GM23248 (cell line): ENCODE data around the gene SNX17. TPM values are rescaled to one million over a fixed set of nuclear protein-coding genes. Genes with fewer than 3 reads are reported as not detected.
A peak's percentile ranks its signal among the peaks of the same experiment; 100 is the strongest.

ENCODE experiments used
- DNase-seq: peaks from one replicate; pipeline ENCODE4 v3.0.0-alpha.2; 2015
- H2AFZ ChIP-seq: fragments of 200-600 bp; sonication (generic); 2 replicates; pipeline ENCODE4 v1.6.1; 2016; ENCODE audit warnings: antibody characterized with exemption
- H3F3A ChIP-seq: fragments of 200-600 bp; sonication (generic); 2 replicates; pipeline ENCODE4 v1.6.1; 2016; ENCODE audit warnings: mild to moderate bottlenecking, antibody characterized with exemption, mixed run types; ENCODE audit not compliant: insufficient read depth
- H3K27ac ChIP-seq: fragments of 200-600 bp; sonication (generic); 2 replicates; pipeline ENCODE4 v1.5.1; 2016; ENCODE audit warnings: mild to moderate bottlenecking
- H3K27me3 ChIP-seq: fragments of 200-600 bp; sonication (generic); replicated peaks from 2 replicates; pipeline ENCODE4 v1.6.1; 2016; ENCODE audit warnings: mild to moderate bottlenecking; ENCODE audit not compliant: insufficient read depth
- H3K36me3 ChIP-seq: fragments of 200-600 bp; sonication (generic); 2 replicates; pipeline ENCODE4 v1.6.1; 2016; ENCODE audit warnings: low read depth, mild to moderate bottlenecking
- H3K4me1 ChIP-seq: fragments of 200-600 bp; sonication (generic); 2 replicates; pipeline ENCODE4 v1.6.1; 2016; ENCODE audit warnings: mild to moderate bottlenecking; ENCODE audit not compliant: insufficient read depth
- H3K4me2 ChIP-seq: fragments of 200-600 bp; sonication (generic); one replicate; pipeline ENCODE4 v1.6.1; 2016; ENCODE audit warnings: mild to moderate bottlenecking; ENCODE audit not compliant: unreplicated experiment
- H3K4me3 ChIP-seq: fragments of 200-600 bp; sonication (generic); 2 replicates; pipeline ENCODE4 v1.5.1; 2016; ENCODE audit warnings: mild to moderate bottlenecking
- H3K79me2 ChIP-seq: fragments of 200-600 bp; sonication (generic); 2 replicates; pipeline ENCODE4 v1.6.1; 2016; ENCODE audit warnings: mild to moderate bottlenecking; ENCODE audit not compliant: insufficient read depth
- H3K9ac ChIP-seq: fragments of 200-600 bp; sonication (generic); 2 replicates; pipeline ENCODE4 v1.6.1; 2016; ENCODE audit warnings: mild to moderate bottlenecking
- H3K9me2 ChIP-seq: fragments of 200-600 bp; sonication (generic); 2 replicates; pipeline ENCODE4 v1.6.1; 2016; ENCODE audit warnings: mixed run types, mild to moderate bottlenecking, moderate library complexity; ENCODE audit not compliant: insufficient read depth
- H3K9me3 ChIP-seq: fragments of 200-600 bp; sonication (generic); one replicate; pipeline ENCODE4 v1.6.1; 2017; ENCODE audit warnings: low read depth
- H4K20me1 ChIP-seq: fragments of 200-600 bp; sonication (generic); 2 replicates; pipeline ENCODE4 v1.6.0; 2016; ENCODE audit not compliant: insufficient read depth
- EZH2 ChIP-seq: fragments of 200-600 bp; sonication (generic); IDR thresholded peaks from 2 replicates; pipeline ENCODE4 v1.6.1; 2018; ENCODE audit warnings: antibody characterized with exemption, mild to moderate bottlenecking; ENCODE audit not compliant: insufficient read depth, poor library complexity, severe bottlenecking
- EZH2phosphoT487 ChIP-seq: fragments of 200-600 bp; sonication (generic); IDR thresholded peaks from 2 replicates; pipeline ENCODE4 v1.6.1; 2018; ENCODE audit warnings: antibody characterized with exemption, moderate library complexity, mild to moderate bottlenecking, low read depth; ENCODE audit not compliant: insufficient read depth
- WGBS, 2 experiments: methylation state at CpG; one replicate each; pipeline ENCODE4 v1.1.6; 2015 to 2017; ENCODE audit warnings: low lambda C conversion rate in 2 of 2, low coverage in 1 of 2; ENCODE audit errors: missing lambda C conversion rate in 2 of 2; 5-methylcytosine and 5-hydroxymethylcytosine counted together
- in situ Hi-C: fragments of 300-500 bp; cut with MboI; formaldehyde crosslinking; loops from 2 replicates; pipeline ENCODE4 v1.15.0; 2020
- polyA plus RNA-seq: library from polyadenylated mRNA; unstranded; fragments of >200 nt; fragmentation: Nextera tagmentation; extraction: Ambion mirVana; gene quantifications from 2 replicates; pipeline ENCODE4 v1.2.1, GENCODE V29; 2016
- total RNA-seq: library from RNA; depleted of rRNA; stranded (reverse); fragments of >200 nt; shearing (Covaris generic); gene quantifications from 2 replicates; pipeline ENCODE4 v1.2.3, GENCODE V29; 2014

The SNX17 gene
- total and polyA plus RNA-seq, 2 experiments from 2014 or later, result 173 to 193 TPM

- Histone ChIP-seq H3K9me3 (no peaks in the 10 kb centered on the region), H3K36me3 (peaks cover 4% of the 10 kb centered on the region; the same call in 1 of the 2 replicates), H3K4me3 (peak overlapping the region; percentile 91), H3K79me2 (peaks cover 48% of the 10 kb centered on the region), H3K9ac (peak overlapping the region; percentile 94), H3K4me2 (peak overlapping the region; percentile 96), H3K4me1 (peaks cover 8% of the 10 kb centered on the region), H3K9me2 (no peaks in the 10 kb centered on the region), H2AFZ (no peak overlapping the region), H4K20me1 (no peaks in the 10 kb centered on the region), H3K27me3 (no peaks in the 10 kb centered on the region), H3K27ac (peak overlapping the region; percentile 90), H3F3A (peaks cover 33% of the 10 kb centered on the region)
- in situ Hi-C loops, result no loop called here
- TF ChIP-seq EZH2 (no peak), EZH2phosphoT487 (no peak)
- WGBS, 2 experiments, result 94 to 95% methylated on average over 2 of the region's 2 CpGs
- DNase-seq, result no peak
Observed at GRCh38 chr2:27379383-27379835, 9.0 kb downstream of the SNX17 start.

GRCh38 chr2:27379836-27380625 is 9.6 kb downstream of the SNX17 start:
- TF ChIP-seq EZH2phosphoT487 (no peak), EZH2 (no peak)
- Histone ChIP-seq H3K27ac (peak overlapping the region; percentile 90), H3K9me3 (no peaks in the 10 kb centered on the region), H3K9ac (peak overlapping the region; percentile 94), H3K4me1 (peaks cover 8% of the 10 kb centered on the region), H4K20me1 (no peaks in the 10 kb centered on the region), H2AFZ (peak overlapping the region; percentile 12; the same call in 1 of the 2 replicates), H3K79me2 (peaks cover 43% of the 10 kb centered on the region), H3F3A (peaks cover 33% of the 10 kb centered on the region), H3K9me2 (no peaks in the 10 kb centered on the region), H3K27me3 (no peaks in the 10 kb centered on the region), H3K4me3 (peak overlapping the region; percentile 91), H3K4me2 (peak overlapping the region; percentile 96), H3K36me3 (no peaks in the 10 kb centered on the region)
- 0 to 2% methylated on average over 31 to 35 of the region's 35 CpGs for WGBS, 2 experiments
- DNase-seq, result peak; percentile 54
- in situ Hi-C loops, result no loop called here

GRCh38 chr2:27380626-27381545 is 10.5 kb downstream of the SNX17 start, which contains the start of gene ZNF513:
TSS of gene ZNF513 (minus strand) at chr2:27380734. CDS start at chr2:27380526, 208 bp downstream.
- peak; percentile 99 for DNase-seq
- in situ Hi-C loops, result no loop called here
- H3K27ac ChIP-seq, result peak within 1 kb of the TSS; percentile 90
- H3K4me1 ChIP-seq, result peaks cover 8% of the 10 kb centered on the region
- H3K9me3 ChIP-seq, result no peaks in the 10 kb centered on the region
- H3K9ac ChIP-seq, result peak within 1 kb of the TSS; percentile 94
- H3K4me2 ChIP-seq, result peak within 1 kb of the TSS; percentile 96
- WGBS, 2 experiments, result 14 to 15% methylated on average over 60 to 67 of the region's 67 CpGs
- H3K36me3 ChIP-seq, result peaks cover 6% of the 10 kb centered on the region; the same call in 1 of the 2 replicates
- H4K20me1 ChIP-seq, result no peaks in the 10 kb centered on the region
- H3K9me2 ChIP-seq, result no peaks in the 10 kb centered on the region
- TF ChIP-seq EZH2phosphoT487 (no peak), EZH2 (no peak)
- H3K79me2 ChIP-seq, result peaks cover 40% of the 10 kb centered on the region
- peak within 1 kb of the TSS; percentile 91 for H3K4me3 ChIP-seq
- H3F3A ChIP-seq, result peaks cover 36% of the 10 kb centered on the region
- no peaks in the 10 kb centered on the region for H3K27me3 ChIP-seq
- H2AFZ ChIP-seq, result peak within 1 kb of the TSS; percentile 76

- Histone ChIP-seq H4K20me1 (no peaks in the 10 kb centered on the region), H3K9ac (peak overlapping the region; percentile 94; the same call in 1 of the 2 replicates), H3K9me3 (no peaks in the 10 kb centered on the region), H3K4me3 (no peak overlapping the region), H3K9me2 (no peaks in the 10 kb centered on the region), H3K79me2 (peaks cover 44% of the 10 kb centered on the region), H3K4me1 (peaks cover 8% of the 10 kb centered on the region), H2AFZ (no peak overlapping the region), H3K4me2 (no peak overlapping the region), H3K27ac (peak overlapping the region; percentile 90), H3K27me3 (no peaks in the 10 kb centered on the region), H3F3A (peaks cover 36% of the 10 kb centered on the region), H3K36me3 (peaks cover 11% of the 10 kb centered on the region; the same call in 1 of the 2 replicates)
- no peak for DNase-seq
- 90 to 91% methylated on average over 10 of the region's 10 CpGs for WGBS, 2 experiments
- in situ Hi-C loops, result no loop called here
- TF ChIP-seq EZH2phosphoT487 (no peak), EZH2 (no peak)
Observed at GRCh38 chr2:27381577-27382181, 11.3 kb downstream of the SNX17 start.
